ENCODE measurements around the gene LMBRD2.

Gene LMBRD2

DNA sequence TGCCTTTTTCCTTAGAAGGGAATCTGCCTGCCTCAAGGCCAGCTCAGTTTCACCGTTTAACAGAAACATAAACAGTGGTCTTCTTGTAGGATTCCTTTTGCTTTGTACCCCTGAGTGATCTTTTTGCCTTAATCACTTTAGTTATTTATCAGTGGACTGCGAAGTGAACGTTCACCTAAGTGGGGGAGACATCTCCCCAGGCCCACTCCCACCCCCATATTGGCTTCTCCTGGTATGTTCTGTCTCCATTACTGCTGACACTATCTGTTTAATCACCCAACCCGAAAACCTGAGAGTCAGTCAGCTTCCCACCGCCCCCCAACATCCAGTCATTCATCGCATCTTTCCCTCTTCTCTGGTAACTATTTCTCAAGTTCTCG, 1.6 kb upstream of the LMBRD2 start:
- Histone ChIP-seq H3K4me3 (no peak overlapping the region), H3K27ac (no peak overlapping the region)
- TF ChIP-seq, protein P1, sequence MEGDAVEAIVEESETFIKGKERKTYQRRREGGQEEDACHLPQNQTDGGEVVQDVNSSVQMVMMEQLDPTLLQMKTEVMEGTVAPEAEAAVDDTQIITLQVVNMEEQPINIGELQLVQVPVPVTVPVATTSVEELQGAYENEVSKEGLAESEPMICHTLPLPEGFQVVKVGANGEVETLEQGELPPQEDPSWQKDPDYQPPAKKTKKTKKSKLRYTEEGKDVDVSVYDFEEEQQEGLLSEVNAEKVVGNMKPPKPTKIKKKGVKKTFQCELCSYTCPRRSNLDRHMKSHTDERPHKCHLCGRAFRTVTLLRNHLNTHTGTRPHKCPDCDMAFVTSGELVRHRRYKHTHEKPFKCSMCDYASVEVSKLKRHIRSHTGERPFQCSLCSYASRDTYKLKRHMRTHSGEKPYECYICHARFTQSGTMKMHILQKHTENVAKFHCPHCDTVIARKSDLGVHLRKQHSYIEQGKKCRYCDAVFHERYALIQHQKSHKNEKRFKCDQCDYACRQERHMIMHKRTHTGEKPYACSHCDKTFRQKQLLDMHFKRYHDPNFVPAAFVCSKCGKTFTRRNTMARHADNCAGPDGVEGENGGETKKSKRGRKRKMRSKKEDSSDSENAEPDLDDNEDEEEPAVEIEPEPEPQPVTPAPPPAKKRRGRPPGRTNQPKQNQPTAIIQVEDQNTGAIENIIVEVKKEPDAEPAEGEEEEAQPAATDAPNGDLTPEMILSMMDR (IDR thresholded peaks at IDR 0.05): no peak
- DNase-seq (ENCODE audit: low spot score): no peak

GRCh38 chr5:36152324-36153297, 924 bp upstream of the LMBRD2 start:
- H3K4me3 ChIP-seq: peak overlapping the region; percentile 96
- peak overlapping the region in 1 of 2 donors; percentile 83 for H3K27ac ChIP-seq
- DNase-seq (ENCODE audit: low spot score): no peak
- TF ChIP-seq, protein P1 (IDR thresholded peaks at IDR 0.05): no peak

DNA sequence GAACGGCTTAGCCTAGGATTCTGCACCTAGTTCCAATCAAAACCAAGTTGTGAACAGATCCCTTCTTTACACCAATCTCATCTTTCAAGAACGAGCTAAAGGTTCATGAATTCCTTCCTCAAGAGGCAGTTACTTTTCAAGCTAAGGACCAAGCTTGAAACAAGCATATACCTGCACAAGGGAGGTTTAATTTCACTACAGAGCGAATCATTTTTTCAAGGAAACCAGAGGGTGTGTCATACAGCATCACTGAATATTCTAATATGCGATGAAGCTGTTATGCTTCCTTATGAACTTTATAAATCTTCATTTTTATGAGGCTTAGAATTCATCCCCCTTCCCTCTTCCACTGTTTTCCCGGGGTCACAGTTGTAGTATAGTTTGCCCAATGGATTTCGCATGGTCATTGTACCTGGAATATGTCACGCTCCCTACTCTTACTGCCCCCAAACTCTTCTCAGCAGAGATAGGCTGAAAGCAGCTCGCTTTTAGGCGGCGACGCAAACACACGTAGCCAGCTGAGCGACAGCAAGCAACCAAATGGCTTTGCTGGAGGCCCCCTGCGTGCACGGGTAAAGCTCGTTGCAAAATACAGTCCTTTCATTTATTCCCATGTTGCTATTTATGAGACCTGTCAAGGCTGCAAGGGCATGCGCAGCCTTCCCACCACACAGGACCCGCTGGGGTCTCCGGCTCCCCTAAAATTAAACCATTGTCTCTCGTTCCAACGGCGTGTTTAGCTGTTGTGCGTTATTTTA, 832 bp downstream of the LMBRD2 start:
- TF ChIP-seq, protein P1 (IDR thresholded peaks at IDR 0.05): no peak
- Histone ChIP-seq H3K4me3 (peak overlapping the region; percentile 96), H3K27ac (peak overlapping the region; percentile 61 to 83)
- no peak for DNase-seq (ENCODE audit: low spot score)

- TF ChIP-seq, protein P1 (IDR thresholded peaks at IDR 0.05): no peak
- DNase-seq (ENCODE audit: low spot score): no peak
- no peak overlapping the region for H3K27ac ChIP-seq
- no peak overlapping the region for H3K4me3 ChIP-seq
Observed at GRCh38 chr5:36147681-36148080, 4.0 kb downstream of the LMBRD2 start.

DNA sequence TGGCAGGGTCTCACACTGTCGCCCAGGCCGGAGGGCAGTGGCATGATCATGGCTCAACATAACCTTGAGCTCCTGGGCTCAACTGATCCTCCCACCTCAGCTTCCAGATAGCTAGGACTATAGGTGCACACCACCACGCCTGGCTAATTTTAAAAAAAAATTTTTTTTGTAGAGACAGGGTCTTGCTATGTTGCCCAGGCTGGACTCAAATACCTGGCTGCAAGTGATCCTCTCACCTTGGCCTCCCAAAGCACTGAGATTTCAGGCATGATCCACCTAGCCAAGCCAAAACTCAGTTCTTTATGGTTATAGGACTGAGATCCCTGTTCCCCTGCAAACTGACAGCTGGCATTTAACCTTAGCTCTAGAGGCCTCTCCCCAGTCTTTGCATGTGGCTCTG, 5.3 kb downstream of the LMBRD2 start:
- TF ChIP-seq, protein P1 (IDR thresholded peaks at IDR 0.05): no peak
- H3K4me3 ChIP-seq: no peak overlapping the region
- H3K27ac ChIP-seq: no peak overlapping the region
- DNase-seq (ENCODE audit: low spot score): no peak

DNA sequence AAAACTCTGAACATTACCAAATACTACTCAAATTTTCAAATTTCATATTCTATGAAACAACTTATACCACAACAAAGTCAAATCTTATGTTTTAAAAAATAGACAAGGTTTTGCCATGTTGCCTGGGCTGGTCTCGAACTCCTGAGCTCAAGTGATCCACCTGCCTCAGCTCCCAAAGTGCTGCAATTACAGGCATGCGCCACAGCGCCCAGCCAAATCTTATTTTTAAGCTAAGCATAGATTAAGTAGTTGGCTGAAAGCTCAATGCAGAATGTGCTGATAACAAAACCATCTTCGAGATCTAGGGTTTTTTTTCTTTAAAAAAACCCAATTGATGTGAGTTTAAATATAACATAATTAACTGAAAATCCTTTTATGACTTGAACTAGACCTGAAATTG, 6.4 kb downstream of the LMBRD2 start:
- DNase-seq (ENCODE audit: low spot score): no peak
- Histone ChIP-seq H3K27ac (no peak overlapping the region), H3K4me3 (no peak overlapping the region)
- TF ChIP-seq, protein P1 (IDR thresholded peaks at IDR 0.05): no peak

Measured in coronary artery (tissue), 2 donors.